HepG2 (cell line): ENCODE data around the gene CHD2.

Experiments used
- CC2D1A ChIP-seq: sonication (generic); formaldehyde crosslinking; IDR thresholded peaks from 2 replicates; pipeline ENCODE4 v1.8.1; 2023; ENCODE audit warnings: mild to moderate bottlenecking, missing genetic modification reagents
- EP300 ChIP-seq, 3 experiments: sonication (generic) in 1 of 3; formaldehyde crosslinking in 1 of 3; IDR thresholded peaks; 2 replicates each; pipeline versions ENCODE4 v1.5.1 to v1.6.1; 2011 to 2020; ENCODE audit warnings: low read depth in 2 of 3, low read length in 2 of 3, borderline replicate concordance in 1 of 3, improper control_type of control experiment in 1 of 3, mild to moderate bottlenecking in 1 of 3, missing genetic modification reagents in 1 of 3, moderate library complexity in 1 of 3
- KDM1A ChIP-seq: IDR thresholded peaks from 2 replicates; pipeline ENCODE4 v1.6.1; 2016; ENCODE audit warnings: missing compliant biosample characterization
- PAX8 ChIP-seq: sonication (generic); formaldehyde crosslinking; IDR thresholded peaks from 2 replicates; pipeline ENCODE4 v1.8.0; 2022; ENCODE audit warnings: mild to moderate bottlenecking, missing genetic modification reagents, borderline replicate concordance
- POLR2AphosphoS2 ChIP-seq: IDR thresholded peaks from 2 replicates; pipeline ENCODE4 v1.6.1; 2011; ENCODE audit warnings: low read depth, low read length, improper control_type of control experiment
- TARDBP ChIP-seq: sonication (generic); formaldehyde crosslinking; IDR thresholded peaks from 2 replicates; pipeline ENCODE4 v1.8.0; 2022; ENCODE audit warnings: mild to moderate bottlenecking, missing genetic modification reagents
- TF ChIP-seq, protein P1 (sequence below): sonication (generic); formaldehyde crosslinking; IDR thresholded peaks from 2 replicates; pipeline ENCODE4 v1.8.1; 2022; ENCODE audit warnings: mild to moderate bottlenecking, missing genetic modification reagents
- TF ChIP-seq, protein P2 (sequence below): sonication (generic); formaldehyde crosslinking; IDR thresholded peaks from 2 replicates; pipeline ENCODE4 v1.5.0; 2020; ENCODE audit warnings: mild to moderate bottlenecking, missing genetic modification reagents, moderate library complexity
- TF ChIP-seq, protein P3 (sequence below): sonication (generic); formaldehyde crosslinking; IDR thresholded peaks from 2 replicates; pipeline ENCODE4 v1.4.0; 2020; ENCODE audit warnings: low read depth, mild to moderate bottlenecking, missing genetic modification reagents
- TF ChIP-seq, protein P4 (sequence below): sonication (generic); formaldehyde crosslinking; conservative IDR thresholded peaks from 2 replicates; pipeline ENCODE4 v1.8.1; 2023; ENCODE audit warnings: missing genetic modification reagents

DNA sequence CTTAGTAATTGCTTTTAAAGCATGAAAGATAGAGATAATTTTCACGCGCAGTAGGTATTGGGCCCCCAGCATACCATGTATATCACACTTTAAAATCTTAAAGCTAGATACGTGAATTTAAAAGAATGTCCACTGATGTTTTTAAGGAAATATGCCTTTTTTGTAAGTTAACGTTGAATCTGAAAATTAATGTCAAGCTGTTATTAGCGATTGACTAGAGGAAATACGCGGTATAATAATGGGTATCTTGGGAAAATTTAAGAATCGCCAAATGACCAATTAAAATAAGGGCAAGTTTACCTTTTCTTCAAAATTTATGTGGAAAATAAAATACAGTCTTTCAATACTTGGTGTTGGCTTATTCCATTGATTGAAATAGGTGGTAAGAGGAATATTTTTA is 13.3 kb upstream of the CHD2 start:
- TF ChIP-seq, protein P1, sequence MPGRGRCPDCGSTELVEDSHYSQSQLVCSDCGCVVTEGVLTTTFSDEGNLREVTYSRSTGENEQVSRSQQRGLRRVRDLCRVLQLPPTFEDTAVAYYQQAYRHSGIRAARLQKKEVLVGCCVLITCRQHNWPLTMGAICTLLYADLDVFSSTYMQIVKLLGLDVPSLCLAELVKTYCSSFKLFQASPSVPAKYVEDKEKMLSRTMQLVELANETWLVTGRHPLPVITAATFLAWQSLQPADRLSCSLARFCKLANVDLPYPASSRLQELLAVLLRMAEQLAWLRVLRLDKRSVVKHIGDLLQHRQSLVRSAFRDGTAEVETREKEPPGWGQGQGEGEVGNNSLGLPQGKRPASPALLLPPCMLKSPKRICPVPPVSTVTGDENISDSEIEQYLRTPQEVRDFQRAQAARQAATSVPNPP = no peak
- TF ChIP-seq PAX8 = no peak
- TF ChIP-seq CC2D1A (CRISPR knock-in tag) = no peak
- TF ChIP-seq EP300 (IDR thresholded peaks at IDR 0.05; ENCODE audit: low read depth in 2 of 2, low read length in 2 of 2) = no peak
- TF ChIP-seq EP300 (CRISPR knock-in tag; IDR thresholded peaks at IDR 0.05; ENCODE audit: borderline replicate concordance) = no peak
- TF ChIP-seq TARDBP (CRISPR knock-in tag) = no peak
- TF ChIP-seq, protein P2, sequence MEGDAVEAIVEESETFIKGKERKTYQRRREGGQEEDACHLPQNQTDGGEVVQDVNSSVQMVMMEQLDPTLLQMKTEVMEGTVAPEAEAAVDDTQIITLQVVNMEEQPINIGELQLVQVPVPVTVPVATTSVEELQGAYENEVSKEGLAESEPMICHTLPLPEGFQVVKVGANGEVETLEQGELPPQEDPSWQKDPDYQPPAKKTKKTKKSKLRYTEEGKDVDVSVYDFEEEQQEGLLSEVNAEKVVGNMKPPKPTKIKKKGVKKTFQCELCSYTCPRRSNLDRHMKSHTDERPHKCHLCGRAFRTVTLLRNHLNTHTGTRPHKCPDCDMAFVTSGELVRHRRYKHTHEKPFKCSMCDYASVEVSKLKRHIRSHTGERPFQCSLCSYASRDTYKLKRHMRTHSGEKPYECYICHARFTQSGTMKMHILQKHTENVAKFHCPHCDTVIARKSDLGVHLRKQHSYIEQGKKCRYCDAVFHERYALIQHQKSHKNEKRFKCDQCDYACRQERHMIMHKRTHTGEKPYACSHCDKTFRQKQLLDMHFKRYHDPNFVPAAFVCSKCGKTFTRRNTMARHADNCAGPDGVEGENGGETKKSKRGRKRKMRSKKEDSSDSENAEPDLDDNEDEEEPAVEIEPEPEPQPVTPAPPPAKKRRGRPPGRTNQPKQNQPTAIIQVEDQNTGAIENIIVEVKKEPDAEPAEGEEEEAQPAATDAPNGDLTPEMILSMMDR (CRISPR knock-in tag) = no peak
- TF ChIP-seq, protein P3, sequence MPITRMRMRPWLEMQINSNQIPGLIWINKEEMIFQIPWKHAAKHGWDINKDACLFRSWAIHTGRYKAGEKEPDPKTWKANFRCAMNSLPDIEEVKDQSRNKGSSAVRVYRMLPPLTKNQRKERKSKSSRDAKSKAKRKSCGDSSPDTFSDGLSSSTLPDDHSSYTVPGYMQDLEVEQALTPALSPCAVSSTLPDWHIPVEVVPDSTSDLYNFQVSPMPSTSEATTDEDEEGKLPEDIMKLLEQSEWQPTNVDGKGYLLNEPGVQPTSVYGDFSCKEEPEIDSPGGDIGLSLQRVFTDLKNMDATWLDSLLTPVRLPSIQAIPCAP = no peak
- TF ChIP-seq KDM1A = no peak
- no peak for TF ChIP-seq POLR2AphosphoS2
- TF ChIP-seq, protein P4, sequence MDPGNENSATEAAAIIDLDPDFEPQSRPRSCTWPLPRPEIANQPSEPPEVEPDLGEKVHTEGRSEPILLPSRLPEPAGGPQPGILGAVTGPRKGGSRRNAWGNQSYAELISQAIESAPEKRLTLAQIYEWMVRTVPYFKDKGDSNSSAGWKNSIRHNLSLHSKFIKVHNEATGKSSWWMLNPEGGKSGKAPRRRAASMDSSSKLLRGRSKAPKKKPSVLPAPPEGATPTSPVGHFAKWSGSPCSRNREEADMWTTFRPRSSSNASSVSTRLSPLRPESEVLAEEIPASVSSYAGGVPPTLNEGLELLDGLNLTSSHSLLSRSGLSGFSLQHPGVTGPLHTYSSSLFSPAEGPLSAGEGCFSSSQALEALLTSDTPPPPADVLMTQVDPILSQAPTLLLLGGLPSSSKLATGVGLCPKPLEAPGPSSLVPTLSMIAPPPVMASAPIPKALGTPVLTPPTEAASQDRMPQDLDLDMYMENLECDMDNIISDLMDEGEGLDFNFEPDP (CRISPR knock-in tag) = no peak
